ENCODE measurements around the gene VCAN.

The VCAN gene

DNA sequence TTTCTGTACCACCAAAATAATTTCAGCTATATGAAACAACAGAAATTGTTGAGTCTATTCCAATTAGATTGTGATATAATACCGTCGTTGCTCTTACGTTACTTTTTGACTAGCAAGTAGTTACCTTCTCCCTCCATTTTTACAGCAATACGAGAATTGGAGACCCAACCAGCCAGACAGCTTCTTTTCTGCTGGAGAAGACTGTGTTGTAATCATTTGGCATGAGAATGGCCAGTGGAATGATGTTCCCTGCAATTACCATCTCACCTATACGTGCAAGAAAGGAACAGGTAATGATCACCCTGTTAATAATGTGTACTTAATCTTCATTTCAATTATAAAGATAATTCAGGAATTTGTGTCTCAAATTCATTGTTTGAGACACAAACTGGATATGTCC, 100.7 kb downstream of the VCAN start:
- DNase-seq = no peak

DNA sequence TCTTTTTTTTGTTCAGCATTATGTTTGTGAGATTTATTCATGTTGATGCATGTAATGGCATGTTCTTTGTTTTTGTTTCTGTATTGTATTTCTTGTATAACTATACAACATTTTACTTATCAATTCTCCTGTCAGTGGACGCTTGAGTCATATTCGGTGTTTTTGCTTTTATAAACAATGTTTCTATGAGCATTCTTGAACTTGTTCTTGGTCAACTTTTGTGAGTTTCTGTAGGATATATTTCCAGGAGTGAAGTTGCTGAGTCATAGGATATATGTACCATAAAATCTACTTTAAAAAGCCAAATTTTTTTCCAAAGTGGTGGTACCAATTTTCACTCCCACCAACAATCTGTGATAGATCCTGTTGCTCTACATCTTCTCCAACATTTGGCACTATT, 104.8 kb downstream of the VCAN start:
- DNase-seq = no peak

DNA sequence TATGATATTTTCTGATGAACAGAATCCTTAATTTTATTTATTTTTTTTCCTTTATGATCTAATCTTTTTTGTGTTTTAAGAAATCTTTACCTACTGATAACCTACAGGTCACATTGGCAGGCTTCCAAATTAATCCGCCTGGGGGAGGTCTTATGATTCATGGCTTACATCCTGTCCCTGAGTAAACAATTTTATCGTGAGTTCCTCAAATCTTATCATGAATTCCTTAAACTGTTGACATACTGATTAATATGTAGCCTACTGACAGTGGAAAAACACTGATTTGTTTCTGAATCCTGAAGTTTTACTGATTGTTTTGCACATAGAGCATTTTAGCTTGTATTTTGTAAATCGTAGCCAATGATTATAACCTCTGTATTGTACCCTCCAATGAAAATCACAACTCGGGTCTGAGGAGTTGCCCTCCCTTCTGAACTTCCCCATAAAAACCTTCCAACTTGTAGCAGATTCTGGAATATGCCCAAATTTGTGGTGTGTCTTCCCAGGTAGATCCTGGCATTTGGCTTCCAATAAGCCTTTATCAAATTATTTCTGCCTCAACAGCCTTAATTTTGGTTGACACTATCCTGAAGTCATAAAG, 105.6 kb downstream of the VCAN start:
- no peak for DNase-seq

DNA sequence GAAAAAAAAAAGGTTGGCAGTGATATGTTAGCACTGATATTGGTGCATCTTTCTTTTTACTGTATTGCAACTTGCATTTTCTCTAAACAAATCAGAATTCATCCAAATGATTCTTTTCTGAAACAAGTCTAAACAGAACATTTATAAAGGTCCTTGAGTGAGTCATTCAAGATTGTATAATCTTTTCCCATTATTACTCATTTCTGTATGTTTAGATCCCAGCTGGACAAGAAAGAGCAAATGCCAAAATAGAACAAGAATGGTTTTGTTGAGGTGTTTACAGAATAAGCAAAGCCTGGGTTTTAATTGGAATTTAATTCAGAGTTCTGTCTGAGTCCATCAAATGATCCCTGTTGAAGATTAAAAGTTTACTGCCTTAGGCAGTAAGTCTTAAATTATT, 112.3 kb downstream of the VCAN start:
- no peak for DNase-seq

DNA sequence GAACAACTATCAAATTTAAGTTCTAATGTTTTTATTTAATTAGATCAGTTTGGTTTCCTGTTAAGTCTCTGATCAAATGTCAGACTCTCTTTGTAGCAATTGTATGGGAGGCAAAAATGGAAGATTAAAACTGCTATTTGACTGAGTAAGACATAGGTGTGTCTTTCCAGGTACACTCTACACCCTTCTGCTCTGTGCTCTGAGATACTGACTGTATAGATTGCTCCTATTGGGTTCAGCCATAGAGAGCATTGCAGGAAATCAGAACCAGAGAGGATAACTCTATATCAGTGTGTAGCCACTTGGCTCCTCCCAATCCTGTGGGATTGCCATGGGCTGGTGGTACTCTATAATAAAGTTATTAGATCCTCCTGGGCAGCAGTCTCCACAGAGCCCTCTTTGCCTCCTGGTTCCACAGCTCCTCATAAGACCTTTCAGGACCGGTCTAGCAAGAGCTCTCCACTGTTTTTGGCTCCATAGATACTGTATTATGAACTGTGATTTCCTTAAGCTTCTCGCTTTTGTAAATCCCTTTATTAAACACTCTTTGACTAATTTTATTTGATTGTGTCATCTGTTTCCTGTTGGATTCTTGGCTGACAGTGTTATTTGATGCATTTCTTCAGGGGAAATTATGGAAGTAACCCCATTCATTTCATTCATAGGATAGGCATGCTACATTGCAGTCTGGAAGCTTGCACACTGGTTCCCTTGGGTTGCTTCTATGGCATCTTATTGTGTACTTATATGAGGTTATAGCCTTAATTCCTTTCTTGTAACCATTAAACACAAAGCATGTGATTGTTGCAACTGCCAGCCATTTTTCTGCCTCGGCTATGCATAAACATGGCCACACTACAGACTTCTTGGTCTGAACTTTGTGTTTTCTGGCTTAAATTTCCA, 115.6 kb downstream of the VCAN start:
- DNase-seq = no peak

DNA sequence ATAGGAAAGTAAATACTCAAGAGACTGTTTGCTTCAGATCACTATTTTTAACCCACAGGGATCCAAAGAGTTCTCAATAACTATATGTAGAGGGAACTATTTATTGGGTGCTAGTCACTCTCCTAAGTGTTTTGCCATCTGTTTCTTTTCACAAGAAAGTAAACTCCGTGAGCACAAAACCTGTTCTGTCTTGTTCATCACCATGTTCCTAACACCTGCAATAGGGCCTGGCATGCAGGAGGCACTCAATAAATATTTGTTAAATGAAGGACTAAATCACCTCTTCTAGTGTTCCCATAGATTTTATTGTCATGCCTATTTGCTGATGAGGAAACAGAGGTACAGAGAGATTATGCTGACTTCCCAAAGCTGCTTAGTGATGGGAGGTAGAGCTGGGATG, 118.2 kb downstream of the VCAN start:
- no peak for DNase-seq

DNA sequence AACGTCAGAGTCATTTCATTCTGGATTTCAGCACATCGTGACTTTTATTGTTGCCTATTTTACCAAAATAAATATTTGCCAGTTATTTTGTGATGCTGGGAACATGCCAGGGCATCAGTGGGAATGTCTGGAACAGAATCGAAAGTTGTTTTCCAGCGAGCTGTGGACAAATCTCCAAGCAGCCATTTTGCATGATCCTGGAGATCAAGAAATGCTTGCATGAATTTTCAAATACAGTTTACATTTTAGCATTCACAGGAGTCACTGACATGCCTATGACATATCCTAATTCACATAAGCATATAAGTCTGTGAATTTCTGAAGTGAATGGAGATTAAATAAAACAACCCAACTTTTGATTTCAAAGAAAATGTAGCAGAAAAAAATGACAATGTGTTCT, 119.4 kb downstream of the VCAN start:
- no peak for DNase-seq

DNA sequence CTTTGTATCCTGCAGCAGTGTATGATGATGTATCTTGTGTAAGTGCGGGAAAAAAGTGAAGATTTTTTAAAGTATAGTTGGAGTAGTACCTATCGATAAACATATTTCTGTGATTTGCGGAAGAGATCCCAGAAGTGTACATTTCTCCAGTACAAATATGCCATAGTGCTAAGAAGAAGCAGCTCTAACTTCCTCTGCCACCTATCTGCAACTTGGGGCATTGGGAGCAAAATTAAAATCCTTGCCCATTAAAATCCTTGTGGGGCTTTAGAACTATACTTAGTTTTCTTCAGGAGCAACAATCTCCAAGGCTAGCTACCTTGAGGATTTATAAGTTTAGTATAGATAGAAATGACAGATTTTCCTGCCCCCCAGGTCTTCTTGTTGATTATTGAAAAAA, 123.7 kb downstream of the VCAN start:
- no peak for DNase-seq

DNA sequence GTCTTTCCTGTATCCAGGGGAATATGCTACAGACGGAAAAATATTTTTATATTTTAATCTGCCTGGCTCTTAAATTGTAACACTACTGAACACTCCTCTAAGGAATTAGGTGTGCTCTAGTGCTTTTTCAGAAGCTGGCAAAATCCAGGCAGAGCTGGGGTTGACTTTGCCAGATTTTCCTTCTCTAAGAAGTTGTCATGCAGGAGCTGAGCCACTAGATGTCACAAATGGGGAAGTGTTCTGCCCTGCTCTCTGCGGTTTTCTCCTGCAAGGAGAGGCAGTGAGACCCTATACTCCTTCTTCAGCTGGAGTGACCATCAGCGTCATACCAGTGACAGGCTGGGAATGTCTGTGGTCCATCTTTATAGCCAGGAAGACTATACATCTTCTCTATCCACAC, 136.6 kb downstream of the VCAN start:
- no peak for DNase-seq

DNA sequence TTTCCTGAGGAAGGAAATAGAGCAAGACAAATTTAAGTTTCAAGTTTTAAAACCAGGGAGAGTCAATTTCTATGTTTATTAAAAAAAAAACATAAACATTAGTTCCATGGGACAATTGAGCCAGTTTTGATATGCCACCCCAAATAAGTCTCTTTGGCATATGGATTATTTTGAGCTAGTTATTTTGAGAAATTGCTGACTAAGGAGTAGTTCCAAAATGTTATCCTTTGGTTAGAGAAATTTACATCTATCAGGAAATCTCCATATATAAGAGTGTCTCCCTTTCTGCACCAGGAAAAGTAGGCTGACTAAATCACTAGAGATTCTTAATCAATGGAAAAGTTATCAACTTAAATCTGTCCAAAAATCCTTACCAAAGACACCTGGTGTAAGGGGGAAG, 143.3 kb downstream of the VCAN start:
- DNase-seq = no peak

DNA sequence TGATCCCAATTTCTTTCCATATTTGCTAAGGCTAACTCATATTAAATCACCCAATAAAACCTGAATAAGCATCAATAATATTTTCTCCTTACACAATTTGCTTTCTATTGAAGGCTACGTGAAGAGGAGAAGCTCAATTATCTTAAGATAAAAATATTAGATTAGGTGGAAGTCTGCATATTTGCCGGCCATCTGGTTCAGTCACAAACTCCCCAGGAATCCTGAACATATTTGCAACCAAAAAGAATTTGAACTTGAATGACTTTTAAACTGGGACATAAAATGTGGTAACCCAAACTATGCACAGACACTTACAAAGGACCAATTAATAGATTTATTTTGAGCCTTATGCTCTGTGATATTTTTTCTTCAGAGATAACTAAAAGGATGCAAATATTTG, 156.8 kb downstream of the VCAN start:
- no peak for DNase-seq
